ENCODE data around the gene SYTL4.

- TF ChIP-seq CTCF (IDR thresholded peaks at IDR 0.05; ENCODE audit: low read depth, low read length, poor library complexity, severe bottlenecking): no peak
- no peak for TF ChIP-seq EZH2phosphoT487 (IDR thresholded peaks at IDR 0.05; ENCODE audit: borderline replicate concordance, low read length)
These were observed at the start of gene SYTL4 for GRCh38 chrX:100731441-100732281.
